Activated T-cell treated with anti-CD3 and anti-CD28 coated beads, Interleukin-2, amount 50 U/mL, for 1 hour (primary cell): ENCODE data around the gene PRUNE2.

ENCODE experiments used
- DNase-seq: peaks from one replicate; pipeline ENCODE4 v3.0.0-alpha.2; 2020

PRUNE2 gene

GRCh38 chr9:76730801-76731200 is 175.1 kb downstream of the PRUNE2 start:
- DNase-seq = no peak

GRCh38 chr9:76729980-76730737 is 175.8 kb downstream of the PRUNE2 start:
- DNase-seq = no peak

GRCh38 chr9:76729116-76729515 is 176.8 kb downstream of the PRUNE2 start:
- no peak for DNase-seq

- DNase-seq = no peak
Observed at GRCh38 chr9:76725885-76726284, 180.0 kb downstream of the PRUNE2 start.

- DNase-seq = no peak
Observed at GRCh38 chr9:76725011-76725546, 180.8 kb downstream of the PRUNE2 start.

- no peak for DNase-seq
Observed at GRCh38 chr9:76720245-76720644, 185.7 kb downstream of the PRUNE2 start.

GRCh38 chr9:76718166-76718565 is 187.7 kb downstream of the PRUNE2 start:
- no peak for DNase-seq

- DNase-seq = no peak
Observed at GRCh38 chr9:76717613-76718012, 188.3 kb downstream of the PRUNE2 start.

GRCh38 chr9:76717176-76717575 is 188.7 kb downstream of the PRUNE2 start:
- no peak for DNase-seq

GRCh38 chr9:76716085-76716672 is 189.7 kb downstream of the PRUNE2 start:
- DNase-seq = no peak

GRCh38 chr9:76713381-76713780 is 192.5 kb downstream of the PRUNE2 start:
- no peak for DNase-seq

- no peak for DNase-seq
Observed at GRCh38 chr9:76709020-76709419, 196.9 kb downstream of the PRUNE2 start.

- DNase-seq = no peak
Observed at GRCh38 chr9:76707510-76707909, 198.4 kb downstream of the PRUNE2 start.

- no peak for DNase-seq
Observed at GRCh38 chr9:76704593-76705204, 201.2 kb downstream of the PRUNE2 start.

- DNase-seq = no peak
Observed at GRCh38 chr9:76703270-76703669, 202.6 kb downstream of the PRUNE2 start.

- no peak for DNase-seq
Observed at GRCh38 chr9:76701441-76702039, 204.4 kb downstream of the PRUNE2 start.

- no peak for DNase-seq
Observed at GRCh38 chr9:76700916-76701315, 205.0 kb downstream of the PRUNE2 start.

- DNase-seq = no peak
Observed at GRCh38 chr9:76699971-76700370, 205.9 kb downstream of the PRUNE2 start.

- DNase-seq = no peak
Observed at GRCh38 chr9:76697554-76697953, 208.4 kb downstream of the PRUNE2 start.

GRCh38 chr9:76697081-76697480 is 208.8 kb downstream of the PRUNE2 start:
- DNase-seq = no peak

- no peak for DNase-seq
Observed at GRCh38 chr9:76693912-76694311, 212.0 kb downstream of the PRUNE2 start.

- no peak for DNase-seq
Observed at GRCh38 chr9:76692458-76693129, 213.3 kb downstream of the PRUNE2 start.
